GM23338 (cell line): ENCODE measurements around the gene RUNX1. TPM values are rescaled to one million over a fixed set of nuclear protein-coding genes. Genes with fewer than 3 reads are reported as not detected.
A peak's percentile ranks its signal among the peaks of the same experiment; 100 is the strongest.

ENCODE experiments used
- ATAC-seq: fragments of 200-7000 bp; cut with Tn5 transposase; 3 replicates; pipeline ENCODE4 v1.9.1; 2020
- DNase-seq: peaks from one replicate; pipeline ENCODE4 v3.0.0-alpha.2; 2015; ENCODE audit warnings: low spot score
- H2AFZ ChIP-seq: fragments of 200-600 bp; sonication (generic); 2 replicates; pipeline ENCODE4 v1.8.0; 2016; ENCODE audit warnings: antibody characterized with exemption, mild to moderate bottlenecking, moderate library complexity
- H3F3A ChIP-seq: fragments of 200-600 bp; sonication (generic); replicated peaks from 2 replicates; pipeline ENCODE4 v1.8.0; 2017; ENCODE audit warnings: antibody characterized with exemption, mixed run types, low read depth
- H3K27ac ChIP-seq: fragments of 200-600 bp; sonication (generic); 2 replicates; pipeline ENCODE4 v1.6.1; 2016; ENCODE audit warnings: low read depth
- H3K27me3 ChIP-seq: fragments of 200-600 bp; sonication (generic); 2 replicates; pipeline ENCODE4 v1.8.0; 2016; ENCODE audit warnings: mild to moderate bottlenecking, mixed run types, moderate library complexity; ENCODE audit not compliant: insufficient read depth
- H3K36me3 ChIP-seq: fragments of 200-600 bp; sonication (generic); 2 replicates; pipeline ENCODE4 v1.8.0; 2016; ENCODE audit warnings: mild to moderate bottlenecking; ENCODE audit not compliant: insufficient read depth
- H3K4me1 ChIP-seq: fragments of 200-600 bp; sonication (generic); 2 replicates; pipeline ENCODE4 v1.8.0; 2016; ENCODE audit warnings: mild to moderate bottlenecking, moderate library complexity; ENCODE audit not compliant: insufficient read depth
- H3K4me2 ChIP-seq: fragments of 200-600 bp; sonication (generic); 2 replicates; pipeline ENCODE4 v1.7.1; 2017; ENCODE audit warnings: mixed run types
- H3K4me3 ChIP-seq: fragments of 200-600 bp; sonication (generic); 2 replicates; pipeline ENCODE4 v1.6.1; 2016; ENCODE audit warnings: mixed run types
- H3K79me2 ChIP-seq: fragments of 200-600 bp; sonication (generic); replicated peaks from 2 replicates; pipeline ENCODE4 v1.8.0; 2017; ENCODE audit warnings: mild to moderate bottlenecking; ENCODE audit not compliant: insufficient read depth
- H3K9me2 ChIP-seq: fragments of 200-600 bp; sonication (generic); 2 replicates; pipeline ENCODE4 v1.8.0; 2017; ENCODE audit not compliant: insufficient read depth
- H4K20me1 ChIP-seq: fragments of 200-600 bp; sonication (generic); replicated peaks from 2 replicates; pipeline ENCODE4 v1.8.0; 2017; ENCODE audit warnings: mild to moderate bottlenecking; ENCODE audit not compliant: insufficient read depth
- H3K27ac Mint-ChIP-seq: 2 replicates; pipeline ENCODE4 v1.8.0; 2020; ENCODE audit warnings: inconsistent platforms, mild to moderate bottlenecking, moderate library complexity, mixed read lengths
- H3K27me3 Mint-ChIP-seq: 3 replicates; pipeline ENCODE4 v1.8.0; 2022; ENCODE audit warnings: low read depth, mild to moderate bottlenecking, moderate library complexity, mixed read lengths, inconsistent platforms; ENCODE audit not compliant: insufficient read depth, poor library complexity
- H3K36me3 Mint-ChIP-seq: 3 replicates; pipeline ENCODE4 v1.8.0; 2021; ENCODE audit warnings: low read depth, mild to moderate bottlenecking, inconsistent platforms, moderate library complexity, mixed read lengths
- H3K4me1 Mint-ChIP-seq: 3 replicates; pipeline ENCODE4 v1.8.0; 2020; ENCODE audit warnings: mild to moderate bottlenecking, inconsistent platforms, mixed read lengths
- H3K4me3 Mint-ChIP-seq: 3 replicates; pipeline ENCODE4 v1.8.0; 2021; ENCODE audit warnings: moderate library complexity, mild to moderate bottlenecking, inconsistent platforms, mixed read lengths
- H3K9me3 Mint-ChIP-seq: 3 replicates; pipeline ENCODE4 v1.8.0; 2020; ENCODE audit warnings: moderate library complexity, mild to moderate bottlenecking, inconsistent platforms, mixed read lengths
- CREB1 ChIP-seq: fragments of 250-450 bp; sonication (Bioruptor Pico); IDR thresholded peaks from 2 replicates; pipeline ENCODE4 v1.5.0; 2020; ENCODE audit warnings: low read depth, mild to moderate bottlenecking, moderate library complexity
- EZH2 ChIP-seq: fragments of 200-600 bp; sonication (generic); IDR thresholded peaks from one replicate; pipeline ENCODE4 v1.8.0; 2017; ENCODE audit warnings: antibody characterized with exemption, mild to moderate bottlenecking, low read depth; ENCODE audit not compliant: unreplicated experiment
- EZH2phosphoT487 ChIP-seq: fragments of 200-600 bp; sonication (generic); IDR thresholded peaks from one replicate; pipeline ENCODE4 v1.8.1; 2018; ENCODE audit warnings: antibody characterized with exemption; ENCODE audit not compliant: unreplicated experiment
- JUNB ChIP-seq: IDR thresholded peaks from one replicate; pipeline ENCODE4 v1.6.1; 2016; ENCODE audit warnings: antibody characterized with exemption; ENCODE audit not compliant: unreplicated experiment
- NANOG ChIP-seq: IDR thresholded peaks from 2 replicates; pipeline ENCODE4 v1.6.1; 2016; ENCODE audit warnings: antibody characterized with exemption, borderline replicate concordance
- STAT1 ChIP-seq: IDR thresholded peaks from one replicate; pipeline ENCODE4 v1.6.1; 2016; ENCODE audit warnings: antibody characterized with exemption; ENCODE audit not compliant: unreplicated experiment
- ZNF114 ChIP-seq: fragments of 250-450 bp; sonication (Bioruptor Pico); IDR thresholded peaks from 2 replicates; pipeline ENCODE4 v1.5.0; 2020; ENCODE audit warnings: mild to moderate bottlenecking, moderate library complexity
- ZNF331 ChIP-seq: fragments of 250-450 bp; sonication (Bioruptor Pico); IDR thresholded peaks from 2 replicates; pipeline ENCODE4 v1.5.0; 2020; ENCODE audit warnings: low read depth, mild to moderate bottlenecking, moderate library complexity
- polyA plus RNA-seq: library from polyadenylated mRNA; unstranded; fragments of >200 nt; fragmentation: Nextera tagmentation; extraction: Ambion mirVana; gene quantifications from 2 replicates; pipeline ENCODE4 v1.2.1, GENCODE V29; 2016
- total RNA-seq: library from RNA; depleted of rRNA; stranded (reverse); fragments of >200 nt; shearing (Covaris generic); gene quantifications from 2 replicates; pipeline ENCODE4 v1.2.3, GENCODE V29; 2014
- TF ChIP-seq, protein P1 (sequence below), 2 experiments: fragments of 200-600 bp in 1 of 2; sonication (generic) in 1 of 2; conservative IDR thresholded peaks; 2 replicates each; pipeline versions ENCODE4 v1.5.1 to v1.6.1; 2016 to 2017; ENCODE audit warnings: antibody characterized with exemption in 2 of 2, low read depth in 2 of 2, mild to moderate bottlenecking in 2 of 2, moderate library complexity in 1 of 2
- TF ChIP-seq, protein P2 (sequence below): IDR thresholded peaks from one replicate; pipeline ENCODE4 v1.6.1; 2018; ENCODE audit warnings: antibody characterized with exemption; ENCODE audit not compliant: unreplicated experiment
- TF ChIP-seq, protein P3 (sequence below): IDR thresholded peaks from 2 replicates; pipeline ENCODE4 v1.6.1; 2016; ENCODE audit warnings: antibody characterized with exemption

RUNX1 gene
- total and polyA plus RNA-seq, 2 experiments from 2014 or later: 0.29 to 1.1 TPM

DNA sequence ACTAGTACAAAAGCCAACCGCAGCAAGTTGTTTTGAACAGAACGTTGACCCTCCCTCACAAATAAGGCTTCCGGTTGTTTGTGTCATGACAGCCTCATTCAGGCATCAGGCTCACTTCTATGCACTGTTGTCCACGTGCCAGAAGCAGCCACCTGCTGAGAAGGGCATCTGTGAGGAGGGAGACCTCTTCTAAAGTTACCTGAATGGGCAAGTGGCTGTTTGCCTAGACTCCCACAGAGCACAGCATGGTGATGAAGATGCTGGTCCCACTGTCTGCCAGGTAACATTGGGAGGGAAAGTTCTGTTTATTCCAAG is 204.2 kb downstream of the RUNX1 start (continued):
- TF ChIP-seq, protein P1, sequence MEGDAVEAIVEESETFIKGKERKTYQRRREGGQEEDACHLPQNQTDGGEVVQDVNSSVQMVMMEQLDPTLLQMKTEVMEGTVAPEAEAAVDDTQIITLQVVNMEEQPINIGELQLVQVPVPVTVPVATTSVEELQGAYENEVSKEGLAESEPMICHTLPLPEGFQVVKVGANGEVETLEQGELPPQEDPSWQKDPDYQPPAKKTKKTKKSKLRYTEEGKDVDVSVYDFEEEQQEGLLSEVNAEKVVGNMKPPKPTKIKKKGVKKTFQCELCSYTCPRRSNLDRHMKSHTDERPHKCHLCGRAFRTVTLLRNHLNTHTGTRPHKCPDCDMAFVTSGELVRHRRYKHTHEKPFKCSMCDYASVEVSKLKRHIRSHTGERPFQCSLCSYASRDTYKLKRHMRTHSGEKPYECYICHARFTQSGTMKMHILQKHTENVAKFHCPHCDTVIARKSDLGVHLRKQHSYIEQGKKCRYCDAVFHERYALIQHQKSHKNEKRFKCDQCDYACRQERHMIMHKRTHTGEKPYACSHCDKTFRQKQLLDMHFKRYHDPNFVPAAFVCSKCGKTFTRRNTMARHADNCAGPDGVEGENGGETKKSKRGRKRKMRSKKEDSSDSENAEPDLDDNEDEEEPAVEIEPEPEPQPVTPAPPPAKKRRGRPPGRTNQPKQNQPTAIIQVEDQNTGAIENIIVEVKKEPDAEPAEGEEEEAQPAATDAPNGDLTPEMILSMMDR (conservative IDR thresholded peaks at IDR 0.05; ENCODE audit: low read depth in 2 of 2): no peak
- TF ChIP-seq EZH2phosphoT487: no peak
- no peak for TF ChIP-seq EZH2
- no peak for TF ChIP-seq CREB1
- TF ChIP-seq, protein P2, sequence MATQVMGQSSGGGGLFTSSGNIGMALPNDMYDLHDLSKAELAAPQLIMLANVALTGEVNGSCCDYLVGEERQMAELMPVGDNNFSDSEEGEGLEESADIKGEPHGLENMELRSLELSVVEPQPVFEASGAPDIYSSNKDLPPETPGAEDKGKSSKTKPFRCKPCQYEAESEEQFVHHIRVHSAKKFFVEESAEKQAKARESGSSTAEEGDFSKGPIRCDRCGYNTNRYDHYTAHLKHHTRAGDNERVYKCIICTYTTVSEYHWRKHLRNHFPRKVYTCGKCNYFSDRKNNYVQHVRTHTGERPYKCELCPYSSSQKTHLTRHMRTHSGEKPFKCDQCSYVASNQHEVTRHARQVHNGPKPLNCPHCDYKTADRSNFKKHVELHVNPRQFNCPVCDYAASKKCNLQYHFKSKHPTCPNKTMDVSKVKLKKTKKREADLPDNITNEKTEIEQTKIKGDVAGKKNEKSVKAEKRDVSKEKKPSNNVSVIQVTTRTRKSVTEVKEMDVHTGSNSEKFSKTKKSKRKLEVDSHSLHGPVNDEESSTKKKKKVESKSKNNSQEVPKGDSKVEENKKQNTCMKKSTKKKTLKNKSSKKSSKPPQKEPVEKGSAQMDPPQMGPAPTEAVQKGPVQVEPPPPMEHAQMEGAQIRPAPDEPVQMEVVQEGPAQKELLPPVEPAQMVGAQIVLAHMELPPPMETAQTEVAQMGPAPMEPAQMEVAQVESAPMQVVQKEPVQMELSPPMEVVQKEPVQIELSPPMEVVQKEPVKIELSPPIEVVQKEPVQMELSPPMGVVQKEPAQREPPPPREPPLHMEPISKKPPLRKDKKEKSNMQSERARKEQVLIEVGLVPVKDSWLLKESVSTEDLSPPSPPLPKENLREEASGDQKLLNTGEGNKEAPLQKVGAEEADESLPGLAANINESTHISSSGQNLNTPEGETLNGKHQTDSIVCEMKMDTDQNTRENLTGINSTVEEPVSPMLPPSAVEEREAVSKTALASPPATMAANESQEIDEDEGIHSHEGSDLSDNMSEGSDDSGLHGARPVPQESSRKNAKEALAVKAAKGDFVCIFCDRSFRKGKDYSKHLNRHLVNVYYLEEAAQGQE: no peak
- TF ChIP-seq JUNB: no peak

- ATAC-seq (peak; percentile 40), DNase-seq (no peak)
- H4K20me1 ChIP-seq: no peaks in the 10 kb centered on the region
- H3K27ac ChIP-seq: no peak overlapping the region
- peaks cover 42% of the 10 kb centered on the region for H3K4me1 Mint-ChIP-seq
- no peak overlapping the region for H3K4me3 ChIP-seq
- no peaks in the 10 kb centered on the region for H3K36me3 ChIP-seq
- no peaks in the 10 kb centered on the region for H3F3A ChIP-seq
- H3K4me1 ChIP-seq: peaks cover 18% of the 10 kb centered on the region
- H3K27me3 ChIP-seq: no peaks in the 10 kb centered on the region
- H3K9me3 Mint-ChIP-seq: no peaks in the 10 kb centered on the region; the same call in 2 of the 3 replicates
- H3K36me3 Mint-ChIP-seq: no peaks in the 10 kb centered on the region
- no peak overlapping the region for H3K4me2 ChIP-seq
- H3K27me3 Mint-ChIP-seq: peaks cover 20% of the 10 kb centered on the region
- H3K4me3 Mint-ChIP-seq: no peak overlapping the region; the same call in 2 of the 3 replicates
- H2AFZ ChIP-seq: no peak overlapping the region
- no peaks in the 10 kb centered on the region for H3K9me2 ChIP-seq
- no peak overlapping the region for H3K27ac Mint-ChIP-seq
- H3K79me2 ChIP-seq: no peaks in the 10 kb centered on the region
- TF ChIP-seq CREB1 (no peak), ZNF114 (CRISPR knock-in tag) (no peak), STAT1 (no peak), NANOG (no peak), EZH2 (no peak), JUNB (no peak), EZH2phosphoT487 (no peak), ZNF331 (no peak)
- TF ChIP-seq, protein P3, sequence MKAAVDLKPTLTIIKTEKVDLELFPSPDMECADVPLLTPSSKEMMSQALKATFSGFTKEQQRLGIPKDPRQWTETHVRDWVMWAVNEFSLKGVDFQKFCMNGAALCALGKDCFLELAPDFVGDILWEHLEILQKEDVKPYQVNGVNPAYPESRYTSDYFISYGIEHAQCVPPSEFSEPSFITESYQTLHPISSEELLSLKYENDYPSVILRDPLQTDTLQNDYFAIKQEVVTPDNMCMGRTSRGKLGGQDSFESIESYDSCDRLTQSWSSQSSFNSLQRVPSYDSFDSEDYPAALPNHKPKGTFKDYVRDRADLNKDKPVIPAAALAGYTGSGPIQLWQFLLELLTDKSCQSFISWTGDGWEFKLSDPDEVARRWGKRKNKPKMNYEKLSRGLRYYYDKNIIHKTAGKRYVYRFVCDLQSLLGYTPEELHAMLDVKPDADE: no peak
- TF ChIP-seq, protein P1 (conservative IDR thresholded peaks at IDR 0.05; ENCODE audit: low read depth in 2 of 2): no peak
- TF ChIP-seq, protein P2: no peak
Observed at GRCh38 chr21:34844013-34844923, 204.8 kb downstream of the RUNX1 start.
